B cell (primary cell): ENCODE results near the gene CHST2. TPM values are rescaled to one million over a fixed set of nuclear protein-coding genes. Genes with fewer than 3 reads are reported as not detected.

Experiments used
- ATAC-seq: fragments of 200-7000 bp; cut with Tn5 transposase; one replicate; pipeline ENCODE4 v1.10.0; 2021; ENCODE audit warnings: low read depth, mild to moderate bottlenecking, moderate number of reproducible peaks, moderate library complexity
- CTCF ChIA-PET: fragments of 350-600 bp; sonication (Branson Sonifier 250); formaldehyde crosslinking; loops from one replicate; lab custom pipeline; 2021; ENCODE audit warnings: antibody characterized with exemption, inconsistent platforms; lab: Charles Lee
- POLR2A ChIA-PET: fragments of 350-600 bp; sonication (Branson Sonifier 250); formaldehyde crosslinking; loops from one replicate; lab custom pipeline; 2021; ENCODE audit warnings: antibody characterized with exemption; lab: Charles Lee
- DNase-seq: peaks from one replicate; pipeline ENCODE4 v3.0.0; 2013
- H2AFZ ChIP-seq: 2 replicates; pipeline ENCODE4 v1.6.1; 2012; ENCODE audit warnings: mild to moderate bottlenecking, low read depth, low read length; ENCODE audit not compliant: insufficient read depth, poor library complexity, severe bottlenecking
- H3K27ac ChIP-seq, 2 donors: 1 replicate in 1 of 2; 2 replicates in 1 of 2; pipeline ENCODE4 v1.5.1; 2012 to 2013; ENCODE audit warnings: low read length in 2 of 2, mild to moderate bottlenecking in 2 of 2, moderate library complexity in 1 of 2
- H3K27me3 ChIP-seq, 4 experiments: fragments of 200-600 bp in 1 of 4; sonication (generic) in 1 of 4; replicated peaks in 1 of 4; 1 replicate in 2 of 4; 2 replicates in 2 of 4; pipeline versions ENCODE4 v1.6.1 to v1.7.0; 2013 to 2016; ENCODE audit warnings: low read length in 3 of 4, mild to moderate bottlenecking in 2 of 4, mixed read lengths in 1 of 4, moderate library complexity in 1 of 4; ENCODE audit not compliant: insufficient read depth in 4 of 4, control insufficient read depth in 3 of 4; ENCODE audit errors: control extremely low read depth in 1 of 4
- H3K36me3 ChIP-seq, 2 experiments: replicated peaks in 1 of 2; 1 replicate in 1 of 2; 2 replicates in 1 of 2; pipeline versions ENCODE4 v1.6.1 to v1.7.1; 2013; ENCODE audit warnings: low read length in 1 of 2; ENCODE audit not compliant: insufficient read depth in 2 of 2, control insufficient read depth in 1 of 2; ENCODE audit errors: control extremely low read depth in 1 of 2, extremely low read depth in 1 of 2
- H3K4me1 ChIP-seq, 2 donors: fragments of 200-600 bp in 1 of 2; sonication (generic) in 1 of 2; 1 replicate in 1 of 2; 2 replicates in 1 of 2; pipeline versions ENCODE4 v1.5.1 to v1.6.1; 2013 to 2017; ENCODE audit warnings: low read length in 2 of 2; ENCODE audit not compliant: control insufficient read depth in 2 of 2, insufficient read depth in 2 of 2
- H3K4me2 ChIP-seq: replicated peaks from 2 replicates; pipeline ENCODE3; 2012; ENCODE audit warnings: mild to moderate bottlenecking, low read depth, low read length; ENCODE audit not compliant: poor library complexity, severe bottlenecking
- H3K4me3 ChIP-seq, 5 experiments: fragments of 200-600 bp in 1 of 5; sonication (generic) in 1 of 5; 1 replicate in 3 of 5; 2 replicates in 2 of 5; pipeline versions ENCODE4 v1.5.1 to v1.7.0; 2011 to 2016; ENCODE audit warnings: low read length in 4 of 5, mild to moderate bottlenecking in 4 of 5, low read depth in 2 of 5, control low read depth in 1 of 5, moderate library complexity in 1 of 5; ENCODE audit not compliant: insufficient read depth in 1 of 5; ENCODE audit errors: control extremely low read depth in 1 of 5, extremely low read depth in 1 of 5
- H3K79me2 ChIP-seq: fragments of 200-600 bp; sonication (generic); one replicate; pipeline ENCODE4 v1.6.0; 2016; ENCODE audit warnings: low read length; ENCODE audit not compliant: control insufficient read depth, insufficient read depth
- H3K9ac ChIP-seq: fragments of 200-600 bp; sonication (generic); 2 replicates; pipeline ENCODE4 v1.6.1; 2017; ENCODE audit warnings: mild to moderate bottlenecking, low read length, moderate library complexity
- H3K9me3 ChIP-seq, 3 donors: one replicate each; pipeline versions ENCODE4 v1.6.1 to v1.7.1; 2013; ENCODE audit warnings: low read length in 2 of 3; ENCODE audit not compliant: control insufficient read depth in 2 of 3, insufficient read depth in 1 of 3; ENCODE audit errors: control extremely low read depth in 1 of 3
- H4K20me1 ChIP-seq: 2 replicates; pipeline ENCODE4 v1.6.0; 2012; ENCODE audit warnings: mild to moderate bottlenecking, low read length; ENCODE audit not compliant: insufficient read depth, control insufficient read depth, poor library complexity, severe bottlenecking
- H3K27ac Mint-ChIP-seq: one replicate; pipeline ENCODE4 v1.8.0; 2021; ENCODE audit warnings: mixed read lengths
- H3K27me3 Mint-ChIP-seq: one replicate; pipeline ENCODE4 v1.8.0; 2021; ENCODE audit warnings: mixed read lengths
- H3K4me1 Mint-ChIP-seq: one replicate; pipeline ENCODE4 v1.8.0; 2021; ENCODE audit warnings: mixed read lengths
- H3K4me3 Mint-ChIP-seq: one replicate; pipeline ENCODE4 v1.8.0; 2021; ENCODE audit warnings: mixed read lengths
- H3K9me3 Mint-ChIP-seq: one replicate; pipeline ENCODE4 v1.8.0; 2022; ENCODE audit warnings: mixed read lengths; ENCODE audit not compliant: insufficient read depth
- EZH2 ChIP-seq: IDR thresholded peaks from 2 replicates; pipeline ENCODE4 v1.6.1; 2012; ENCODE audit warnings: borderline replicate concordance, low read depth, mild to moderate bottlenecking, moderate library complexity, low read length; ENCODE audit not compliant: insufficient read depth, poor library complexity, severe bottlenecking
- WGBS: methylation state at CpG from one replicate; pipeline ENCODE4 v1.1.5; 2013; ENCODE audit warnings: missing lambda C conversion rate; ENCODE audit not compliant: insufficient coverage; 5-methylcytosine and 5-hydroxymethylcytosine counted together
- intact Hi-C: fragments of 100-400 bp; cut with micrococcal nuclease; formaldehyde crosslinking; loops from one replicate; pipeline ENCODE4 v1.10.0; 2022
- polyA plus RNA-seq: library from polyadenylated mRNA; depleted of rRNA; stranded (reverse); fragments of >200 nt; gene quantifications from 2 replicates; pipeline ENCODE4 v1.2.3, GENCODE V29; 2012
- total RNA-seq, 2 donors: library from RNA; stranded (reverse); fragments of 120-200 nt in 1 of 2; gene quantifications; 1 replicate in 1 of 2; 2 replicates in 1 of 2; pipeline versions ENCODE4 v1.2.3 to v1.2.4, GENCODE V29; 2013 to 2022
- TF ChIP-seq, protein P1 (sequence below): fragments of 200-600 bp; IDR thresholded peaks from one replicate; pipeline ENCODE4 v1.8.0; 2022; ENCODE audit warnings: antibody characterized with exemption, mild to moderate bottlenecking

The CHST2 gene
- total and polyA plus RNA-seq, 2 donors (not counting 1 experiment from before 2014, with no cell fraction given) = 5.2 to 25.0 TPM

DNA sequence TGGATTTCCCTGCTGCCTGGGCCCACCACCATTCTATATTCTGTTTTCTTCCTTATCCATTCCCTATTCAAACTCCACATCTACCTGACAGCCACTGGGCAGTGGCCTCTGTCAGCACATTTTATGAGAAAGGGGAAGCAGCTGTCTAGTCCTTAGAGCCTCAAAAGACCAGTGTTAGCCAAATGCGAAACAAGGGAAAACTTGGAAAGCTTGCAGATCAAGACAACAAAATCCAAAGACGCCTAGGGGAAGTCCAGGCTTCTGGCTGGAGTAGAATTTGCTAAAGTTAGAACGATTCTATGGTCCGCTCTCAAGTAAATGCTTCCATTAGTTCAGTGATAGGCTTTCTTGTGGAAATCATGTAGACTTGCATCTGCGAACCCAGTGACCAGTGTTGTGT is 39.4 kb upstream of the CHST2 start:
- POLR2A ChIA-PET = no interaction called here

GRCh38 chr3:143081365-143081764 is 38.2 kb upstream of the CHST2 start:
- peaks cover 0 to 3% (median 0%) of the 10 kb centered on the region in 3 donors for H3K9me3 ChIP-seq
- H3K27ac Mint-ChIP-seq = no peak overlapping the region
- ChIA-PET CTCF (no interaction called here), POLR2A (no interaction called here)
- H3K9me3 Mint-ChIP-seq = no peaks in the 10 kb centered on the region
- peaks cover 24% of the 10 kb centered on the region for H3K4me1 Mint-ChIP-seq
- no peaks in the 10 kb centered on the region for H4K20me1 ChIP-seq
- H3K27me3 ChIP-seq = peaks cover 0 to 4% (median 0%) of the 10 kb centered on the region in 4 experiments
- no peak for ATAC-seq
- no peaks in the 10 kb centered on the region for H3K36me3 ChIP-seq
- no peaks in the 10 kb centered on the region for H3K79me2 ChIP-seq
- WGBS = no CpG with 5 or more reads among the region's 1 CpG
- no peak overlapping the region for H3K4me3 ChIP-seq
- H3K27me3 Mint-ChIP-seq = no peaks in the 10 kb centered on the region
- DNase-seq = no peak
- H3K4me2 ChIP-seq = peak overlapping the region; percentile 62
- peak overlapping the region; percentile 75 for H3K4me3 Mint-ChIP-seq
- intact Hi-C loops = loop anchor here (5.0 kb wide), 1 partner anchor 36 kb away; the partner anchor contains the start of gene CHST2
- TF ChIP-seq EZH2 = no peak
- TF ChIP-seq, protein P1, sequence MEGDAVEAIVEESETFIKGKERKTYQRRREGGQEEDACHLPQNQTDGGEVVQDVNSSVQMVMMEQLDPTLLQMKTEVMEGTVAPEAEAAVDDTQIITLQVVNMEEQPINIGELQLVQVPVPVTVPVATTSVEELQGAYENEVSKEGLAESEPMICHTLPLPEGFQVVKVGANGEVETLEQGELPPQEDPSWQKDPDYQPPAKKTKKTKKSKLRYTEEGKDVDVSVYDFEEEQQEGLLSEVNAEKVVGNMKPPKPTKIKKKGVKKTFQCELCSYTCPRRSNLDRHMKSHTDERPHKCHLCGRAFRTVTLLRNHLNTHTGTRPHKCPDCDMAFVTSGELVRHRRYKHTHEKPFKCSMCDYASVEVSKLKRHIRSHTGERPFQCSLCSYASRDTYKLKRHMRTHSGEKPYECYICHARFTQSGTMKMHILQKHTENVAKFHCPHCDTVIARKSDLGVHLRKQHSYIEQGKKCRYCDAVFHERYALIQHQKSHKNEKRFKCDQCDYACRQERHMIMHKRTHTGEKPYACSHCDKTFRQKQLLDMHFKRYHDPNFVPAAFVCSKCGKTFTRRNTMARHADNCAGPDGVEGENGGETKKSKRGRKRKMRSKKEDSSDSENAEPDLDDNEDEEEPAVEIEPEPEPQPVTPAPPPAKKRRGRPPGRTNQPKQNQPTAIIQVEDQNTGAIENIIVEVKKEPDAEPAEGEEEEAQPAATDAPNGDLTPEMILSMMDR = no peak
- H3K4me1 ChIP-seq = peaks cover 4 to 22% of the 10 kb centered on the region in 2 donors
- H3K27ac ChIP-seq = no peak overlapping the region
- no peak overlapping the region for H2AFZ ChIP-seq
- no peak overlapping the region for H3K9ac ChIP-seq

More for the DNA sequence above, 39.4 kb upstream of the CHST2 start:
- CTCF ChIA-PET = no interaction called here
- peaks cover 4 to 19% of the 10 kb centered on the region in 2 donors for H3K4me1 ChIP-seq
- DNase-seq (no peak), ATAC-seq (no peak)
- no peaks in the 10 kb centered on the region for H3K27me3 Mint-ChIP-seq
- no peak overlapping the region for H3K9ac ChIP-seq
- no peaks in the 10 kb centered on the region for H3K79me2 ChIP-seq
- no peak overlapping the region for H3K27ac Mint-ChIP-seq
- WGBS = 94% methylated on average over 4 of the region's 5 CpGs
- no peaks in the 10 kb centered on the region for H3K36me3 ChIP-seq
- no peak overlapping the region for H2AFZ ChIP-seq
- H3K4me3 Mint-ChIP-seq = no peak overlapping the region
- peaks cover 0 to 4% (median 0%) of the 10 kb centered on the region in 4 experiments for H3K27me3 ChIP-seq
- no peak overlapping the region for H3K4me2 ChIP-seq
- H3K9me3 Mint-ChIP-seq = no peaks in the 10 kb centered on the region
- H3K9me3 ChIP-seq = peaks cover 0 to 3% (median 0%) of the 10 kb centered on the region in 3 donors
- no peaks in the 10 kb centered on the region for H4K20me1 ChIP-seq
- no peak overlapping the region for H3K27ac ChIP-seq
- H3K4me3 ChIP-seq = no peak overlapping the region
- intact Hi-C loops = loop anchor here (5.0 kb wide), 1 partner anchor 37 kb away; the partner anchor contains the start of gene CHST2
- H3K4me1 Mint-ChIP-seq = peaks cover 24% of the 10 kb centered on the region
- no peak for TF ChIP-seq EZH2
- TF ChIP-seq, protein P1 = no peak
